ENCODE results near the gene GAB1.

The GAB1 gene

DNA sequence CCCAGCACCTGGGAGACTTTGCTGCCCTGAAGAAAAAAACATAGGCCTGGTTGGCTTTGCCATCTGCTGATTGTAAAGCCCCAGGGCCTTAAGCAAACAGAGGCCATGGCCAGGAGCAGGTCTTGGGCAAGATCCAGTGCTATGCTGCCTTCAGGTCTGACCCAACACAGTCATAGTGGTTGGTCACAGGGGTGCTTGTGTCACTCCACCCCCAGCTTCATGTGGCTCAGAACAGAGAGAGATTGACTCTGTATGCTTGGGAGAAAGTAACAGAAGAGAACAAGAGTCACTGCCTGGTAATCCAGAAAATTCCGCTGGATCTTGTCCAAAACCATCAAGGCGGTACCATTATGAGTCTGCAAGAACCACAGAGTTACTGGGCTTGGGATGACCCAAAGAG, 152.4 kb downstream of the GAB1 start:
- DNase-seq (ENCODE audit: low spot score), result no peak

DNA sequence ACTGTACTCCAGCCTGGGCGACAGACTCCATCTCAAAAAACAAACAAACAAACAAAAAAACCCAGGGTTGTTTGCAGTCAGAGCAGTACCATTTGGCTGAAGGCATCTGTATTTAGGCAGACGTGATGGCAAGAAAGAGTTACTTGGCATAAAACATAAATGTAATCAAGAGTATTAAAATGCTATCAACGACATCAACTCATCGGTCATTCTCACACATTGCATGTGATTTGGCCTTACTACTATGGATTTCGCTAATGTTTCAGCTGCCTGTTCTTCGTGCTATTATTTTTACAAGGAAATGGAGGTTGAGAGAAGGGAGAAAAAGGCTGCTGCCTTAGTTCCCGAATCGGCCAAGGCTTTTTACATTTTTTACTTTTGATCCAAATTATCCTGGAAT, 161.3 kb downstream of the GAB1 start:
- DNase-seq (ENCODE audit: low spot score), result no peak

DNA sequence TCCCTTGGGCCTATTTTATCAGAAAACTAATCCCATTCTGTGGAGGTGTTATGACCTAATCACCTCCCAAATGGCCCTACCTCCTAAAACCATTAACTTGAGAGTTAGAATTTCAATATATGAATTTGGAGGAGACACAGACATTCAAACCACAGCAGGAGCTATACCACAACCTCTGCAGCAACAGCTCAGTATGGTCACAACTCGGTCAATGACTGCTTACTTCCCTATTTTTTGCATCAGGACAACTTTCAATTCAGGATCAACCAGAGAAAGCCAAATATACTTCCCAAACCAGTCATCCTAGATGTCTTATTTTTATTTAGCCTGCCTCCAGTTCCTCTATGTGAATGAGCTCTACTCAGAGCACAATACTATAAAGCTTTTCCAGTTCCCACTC, 165.6 kb downstream of the GAB1 start:
- DNase-seq (ENCODE audit: low spot score), result no peak

DNA sequence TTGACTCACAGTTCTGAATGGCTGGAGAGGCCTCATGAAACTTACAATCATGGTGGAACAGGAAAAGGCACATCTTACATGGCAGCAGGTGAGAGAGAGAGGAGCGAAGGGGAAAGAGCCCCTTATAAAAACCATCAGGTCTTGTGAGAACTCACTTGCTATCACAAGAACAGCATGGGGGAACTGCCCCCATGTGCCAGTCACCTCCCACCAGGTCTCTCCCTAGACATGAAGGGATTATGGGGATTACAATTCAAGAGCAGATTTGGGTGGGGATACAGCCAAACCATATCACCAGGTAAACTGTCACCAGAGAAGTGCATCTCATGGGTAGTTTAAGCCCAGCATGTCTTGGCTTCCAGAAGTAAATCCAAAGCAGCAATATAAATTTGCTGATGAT, 169.4 kb downstream of the GAB1 start:
- no peak for DNase-seq (ENCODE audit: low spot score)

DNA sequence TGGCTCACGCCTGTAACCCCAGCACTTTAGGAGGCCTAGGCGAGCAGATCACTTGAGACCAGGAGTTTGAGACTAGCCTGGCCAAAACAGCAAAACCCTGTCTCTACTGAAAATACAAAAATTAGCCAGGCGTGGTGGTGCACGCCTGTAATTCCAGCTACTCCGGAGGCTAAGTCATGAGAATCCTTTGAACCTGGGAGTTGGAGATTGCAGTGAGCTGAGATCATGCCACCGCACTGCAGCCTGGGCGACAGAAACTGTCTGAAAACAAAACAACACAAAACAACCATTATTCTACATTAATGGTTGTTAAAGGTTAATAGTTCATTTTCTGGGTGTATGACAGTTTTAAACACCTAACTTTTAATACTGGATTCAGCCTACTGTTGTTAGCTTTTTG, 175.2 kb downstream of the GAB1 start:
- no peak for DNase-seq (ENCODE audit: low spot score)

DNA sequence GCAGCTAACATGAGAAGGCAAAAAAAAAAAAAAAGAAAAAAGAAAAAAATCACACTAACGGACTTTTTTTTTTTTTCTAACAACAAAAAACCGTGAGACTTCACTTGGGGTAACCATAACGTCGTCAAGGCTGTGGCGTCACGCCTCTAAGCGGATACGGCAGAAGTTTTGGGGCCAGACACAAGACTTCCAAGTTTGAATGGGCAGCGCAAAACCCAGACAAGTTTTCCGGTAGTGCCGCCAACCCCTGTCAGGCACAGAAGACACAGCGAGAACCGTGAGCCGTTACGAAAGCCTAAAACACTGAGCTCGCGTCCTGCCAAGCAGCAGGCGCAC, 176.3 kb downstream of the GAB1 start:
- DNase-seq (ENCODE audit: low spot score), result no peak

DNA sequence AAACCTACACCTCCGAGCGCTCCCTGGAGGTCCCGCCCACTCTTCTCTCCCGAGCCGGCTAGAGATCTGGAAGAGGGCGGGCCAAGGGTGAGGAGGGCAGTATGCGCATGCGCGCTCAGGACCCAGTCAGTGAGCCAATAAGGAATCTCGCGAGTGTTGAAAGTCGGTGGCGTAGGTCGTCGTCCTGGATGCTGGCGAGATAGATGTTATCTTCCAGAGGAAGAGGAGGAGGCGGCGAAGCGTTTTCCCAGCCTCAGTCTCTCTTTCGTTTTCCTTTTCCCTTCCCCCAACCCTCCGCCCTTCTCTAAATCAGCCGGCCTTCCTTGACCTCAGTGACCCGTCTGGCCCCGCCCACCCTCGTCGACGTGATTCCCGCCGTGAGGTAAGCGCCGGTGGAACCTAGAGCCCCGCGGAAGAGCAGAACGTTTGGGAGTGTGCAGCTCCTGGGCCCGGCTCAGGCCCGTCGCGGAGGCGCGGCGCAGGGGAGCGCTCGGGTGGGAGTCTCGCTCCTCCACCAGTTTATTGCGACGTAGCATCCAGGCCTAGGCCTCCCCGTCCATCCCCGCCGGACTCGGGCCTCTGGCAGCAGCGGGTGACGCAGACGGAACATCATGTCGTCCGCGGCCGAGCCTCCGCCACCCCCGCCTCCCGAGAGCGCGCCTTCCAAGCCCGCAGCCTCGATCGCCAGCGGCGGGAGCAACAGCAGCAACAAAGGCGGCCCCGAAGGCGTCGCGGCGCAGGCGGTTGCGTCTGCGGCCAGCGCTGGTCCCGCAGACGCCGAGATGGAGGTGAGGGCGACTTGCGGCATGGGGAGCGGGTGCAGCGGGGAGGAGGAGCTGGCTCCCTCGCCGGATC, 176.9 kb downstream of the GAB1 start, which contains the start of gene SMARCA5:
TSS of gene SMARCA5 (plus strand) at position 389 of the 855 bp plus-strand sequence. CDS start at position 612, 223 bp downstream.
- DNase-seq (ENCODE audit: low spot score), result peak; percentile 96

DNA sequence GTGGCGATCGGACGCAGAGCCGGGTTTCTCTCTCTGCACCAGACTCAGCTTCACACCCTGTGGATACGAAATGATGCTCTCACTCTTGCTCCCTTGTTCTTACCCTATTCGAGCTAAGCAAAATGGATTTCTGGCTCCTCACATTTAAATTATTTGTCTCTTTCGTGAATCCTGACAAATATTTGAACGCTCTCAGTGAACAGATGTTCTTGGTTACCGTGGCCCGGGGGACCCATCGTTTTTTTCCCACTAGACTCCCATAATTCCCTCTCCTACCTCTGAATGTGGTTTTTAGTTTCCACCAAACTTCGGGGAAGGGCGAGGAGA, 177.5 kb downstream of the GAB1 start:
- no peak for DNase-seq (ENCODE audit: low spot score)

DNA sequence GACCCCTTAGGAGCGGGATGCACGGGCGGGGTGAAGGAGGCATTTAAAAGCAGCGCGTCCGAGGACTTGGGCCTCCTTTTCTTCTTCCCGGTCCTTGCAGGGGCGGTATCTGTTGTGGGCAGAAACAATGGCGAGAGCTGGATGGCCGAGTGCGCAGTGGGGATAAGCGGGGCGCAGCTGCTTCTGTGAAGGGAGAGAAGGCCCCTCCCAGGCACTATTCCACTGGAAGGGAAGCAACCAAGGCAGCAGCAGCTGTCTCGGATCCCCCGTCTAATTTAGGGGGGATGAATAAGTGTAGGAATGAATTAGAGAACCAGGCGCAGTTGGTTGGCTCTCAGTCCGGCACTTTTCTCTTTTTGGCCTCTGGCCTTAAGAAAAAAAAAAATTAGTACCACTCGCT, 177.8 kb downstream of the GAB1 start:
- peak; percentile 55 for DNase-seq (ENCODE audit: low spot score)

DNA sequence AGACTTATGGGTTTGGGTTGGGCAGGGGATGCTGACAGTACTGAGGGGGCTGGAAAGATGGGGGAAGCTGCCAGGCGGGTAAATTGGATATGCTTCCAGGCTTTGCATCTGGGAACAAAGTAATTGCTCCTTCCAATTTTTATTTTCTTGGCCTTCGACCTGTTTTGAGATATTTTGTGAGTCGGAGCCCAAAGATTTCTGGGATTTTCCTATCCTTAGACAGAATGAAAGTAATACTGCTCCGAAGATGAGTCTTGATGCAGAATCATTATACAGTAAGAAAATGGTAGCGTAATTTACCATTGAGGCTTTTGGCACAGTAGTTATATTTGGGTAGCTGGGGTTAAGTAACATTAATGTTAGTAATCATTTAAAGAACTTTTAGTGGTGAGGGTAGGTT, 178.2 kb downstream of the GAB1 start:
- DNase-seq (ENCODE audit: low spot score), result no peak

DNA sequence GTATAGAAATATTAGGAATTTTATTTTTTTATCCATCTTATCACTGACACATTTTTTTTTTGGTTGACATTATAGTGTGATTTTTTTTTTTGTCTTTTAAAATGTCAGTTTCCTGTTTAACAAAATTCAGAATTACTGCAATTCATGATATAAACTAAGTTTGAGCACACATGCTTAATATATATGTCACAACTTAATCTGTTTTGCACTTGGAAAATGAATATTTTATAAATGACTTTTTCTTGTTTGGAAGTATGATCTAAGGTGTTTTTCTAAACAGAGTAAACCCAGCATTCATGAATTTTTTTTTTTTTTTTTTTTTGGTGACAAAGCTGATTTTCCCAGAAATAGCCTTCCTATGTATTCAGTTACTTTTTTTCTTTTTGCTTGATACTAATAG, 179.2 kb downstream of the GAB1 start:
- no peak for DNase-seq (ENCODE audit: low spot score)

DNA sequence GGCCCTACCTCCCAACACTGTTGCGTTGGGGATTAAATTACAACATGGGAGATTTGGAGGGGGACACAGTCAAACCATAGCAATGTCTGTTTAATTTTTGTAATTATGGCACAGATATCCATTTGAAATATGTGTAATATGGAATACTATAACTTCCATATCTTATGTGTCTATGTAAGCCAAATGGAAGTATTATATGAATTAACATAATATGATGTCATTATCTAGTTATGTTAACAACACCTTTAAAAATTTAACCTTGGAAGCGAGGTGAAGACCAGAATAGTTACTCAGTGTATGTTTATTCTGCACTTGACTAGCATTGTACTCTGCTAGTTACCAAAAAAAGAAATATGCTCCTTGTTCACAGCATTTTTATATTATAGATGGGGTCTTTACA, 181.1 kb downstream of the GAB1 start:
- no peak for DNase-seq (ENCODE audit: low spot score)

Measured in putamen (tissue), 1 donor.